Stimulated activated CD8-positive, alpha-beta memory T cell treated with anti-CD3 and anti-CD28 coated beads, Interleukin-4, amount 100 ng/mL, for 48 hours (primary cell): ENCODE data around the gene INTS1.
A peak's percentile ranks its signal among the peaks of the same experiment; 100 is the strongest.
"Not testable (repeated sequence)": the region's sequence is repeated elsewhere in the genome, so short reads cannot be mapped to it uniquely, and the experiment has no call there.

ENCODE experiments used
- DNase-seq: peaks from one replicate; pipeline ENCODE4 v3.0.0-alpha.2; 2020

The INTS1 gene

DNA sequence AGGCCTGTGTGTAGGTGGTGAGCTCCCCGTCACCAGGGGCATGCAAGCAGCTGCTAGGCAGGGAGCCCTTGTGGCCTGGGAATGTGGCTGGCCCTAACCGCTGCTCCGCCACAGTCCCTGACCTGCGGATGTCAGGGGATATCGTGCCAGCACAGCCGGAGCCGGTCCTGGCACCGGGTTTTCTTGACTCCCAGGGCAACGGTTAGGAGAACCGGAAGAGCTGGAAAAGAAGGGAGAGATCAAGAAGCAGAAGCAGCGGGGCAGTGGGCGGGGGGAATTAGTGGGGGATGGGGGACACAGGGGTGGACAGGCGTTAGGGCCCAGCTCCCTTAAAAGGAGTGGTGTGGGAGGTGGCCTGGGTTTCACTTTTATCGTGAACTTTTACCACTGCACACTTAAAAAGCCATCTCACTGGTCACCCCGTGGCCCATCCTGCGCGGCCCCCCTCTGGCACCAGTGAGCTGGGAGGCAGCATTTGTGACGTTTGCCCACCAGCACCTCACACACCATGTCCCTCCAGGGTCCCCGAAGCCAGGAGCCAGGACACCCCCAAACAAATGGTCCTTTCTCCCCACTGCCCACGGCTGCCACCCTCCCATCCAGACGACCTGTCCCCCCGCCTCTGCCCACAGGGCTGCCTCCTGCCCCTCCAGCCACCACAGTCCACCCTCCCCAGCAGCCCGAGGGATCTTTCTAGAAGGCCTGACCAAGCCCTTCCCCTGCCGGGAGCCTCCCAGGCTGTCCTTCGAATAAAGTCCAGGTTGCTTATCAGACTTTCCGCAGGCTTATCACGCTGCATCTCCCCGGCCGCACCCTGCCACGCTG, 43.2 kb downstream of the INTS1 start:
- DNase-seq: no peak

DNA sequence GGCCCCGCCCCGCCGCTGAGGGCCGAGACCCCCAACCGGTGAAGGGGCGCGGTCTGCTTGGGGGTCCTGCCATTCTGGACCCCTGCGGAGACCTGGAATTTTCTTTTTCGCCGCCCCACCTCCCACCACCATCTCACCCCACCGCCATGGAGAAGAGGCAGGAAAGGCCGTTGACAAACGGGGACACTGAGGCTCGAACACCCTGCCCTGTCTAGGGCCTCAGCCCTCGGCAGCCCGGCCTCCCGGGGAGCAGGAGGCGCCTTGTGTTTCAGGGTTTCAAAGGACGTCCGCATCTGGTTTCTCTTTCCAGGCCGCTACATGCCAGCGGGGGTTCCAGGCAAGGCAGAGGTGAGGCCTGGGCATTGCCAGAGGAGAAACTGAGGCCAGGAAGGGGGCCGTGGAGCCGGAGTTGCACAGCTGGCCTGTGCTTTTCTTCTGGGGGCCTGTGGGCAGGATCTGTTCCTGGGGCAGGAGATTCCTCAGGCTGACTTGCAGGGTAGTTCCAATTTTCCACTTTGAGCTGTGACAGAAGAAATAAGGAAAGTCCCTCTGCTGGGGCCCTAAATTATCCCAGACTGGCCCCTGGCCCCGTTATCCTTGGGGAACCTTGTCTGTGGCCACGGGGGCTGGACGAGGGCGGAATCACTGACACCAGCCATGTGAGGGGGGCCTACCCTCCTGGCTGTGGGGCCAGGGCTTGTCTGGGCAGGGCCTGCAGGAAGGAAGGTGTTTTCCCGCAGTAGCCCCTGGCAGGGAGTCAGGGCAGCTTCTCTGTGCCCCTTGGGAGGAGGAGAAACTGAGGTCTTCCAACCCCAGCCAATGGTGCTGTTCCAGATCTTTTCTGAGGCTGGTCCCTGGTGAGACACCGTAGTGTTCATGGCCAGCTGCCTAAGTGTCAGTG, 44.0 kb downstream of the INTS1 start:
- DNase-seq: no peak

DNA sequence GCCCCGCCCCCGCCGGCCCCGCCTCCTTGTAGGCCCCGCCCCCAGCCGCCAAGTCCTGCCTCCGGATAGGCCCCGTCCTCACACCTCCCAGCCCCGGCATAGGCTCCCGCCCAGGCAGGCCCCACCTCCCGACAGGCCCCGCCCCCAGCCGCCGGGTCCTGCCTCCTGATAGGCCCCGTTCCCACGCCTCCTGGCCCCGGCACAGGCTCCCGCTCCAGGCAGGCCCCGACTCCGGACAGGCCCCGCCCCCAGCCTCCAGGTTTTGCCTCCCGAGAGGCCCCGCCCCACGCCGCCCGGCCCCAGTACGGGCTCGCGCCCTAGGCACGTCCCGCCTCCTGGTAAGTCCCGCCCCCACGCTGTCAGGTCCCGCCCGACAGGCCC, 44.7 kb downstream of the INTS1 start:
- peak; percentile 99 for DNase-seq

DNA sequence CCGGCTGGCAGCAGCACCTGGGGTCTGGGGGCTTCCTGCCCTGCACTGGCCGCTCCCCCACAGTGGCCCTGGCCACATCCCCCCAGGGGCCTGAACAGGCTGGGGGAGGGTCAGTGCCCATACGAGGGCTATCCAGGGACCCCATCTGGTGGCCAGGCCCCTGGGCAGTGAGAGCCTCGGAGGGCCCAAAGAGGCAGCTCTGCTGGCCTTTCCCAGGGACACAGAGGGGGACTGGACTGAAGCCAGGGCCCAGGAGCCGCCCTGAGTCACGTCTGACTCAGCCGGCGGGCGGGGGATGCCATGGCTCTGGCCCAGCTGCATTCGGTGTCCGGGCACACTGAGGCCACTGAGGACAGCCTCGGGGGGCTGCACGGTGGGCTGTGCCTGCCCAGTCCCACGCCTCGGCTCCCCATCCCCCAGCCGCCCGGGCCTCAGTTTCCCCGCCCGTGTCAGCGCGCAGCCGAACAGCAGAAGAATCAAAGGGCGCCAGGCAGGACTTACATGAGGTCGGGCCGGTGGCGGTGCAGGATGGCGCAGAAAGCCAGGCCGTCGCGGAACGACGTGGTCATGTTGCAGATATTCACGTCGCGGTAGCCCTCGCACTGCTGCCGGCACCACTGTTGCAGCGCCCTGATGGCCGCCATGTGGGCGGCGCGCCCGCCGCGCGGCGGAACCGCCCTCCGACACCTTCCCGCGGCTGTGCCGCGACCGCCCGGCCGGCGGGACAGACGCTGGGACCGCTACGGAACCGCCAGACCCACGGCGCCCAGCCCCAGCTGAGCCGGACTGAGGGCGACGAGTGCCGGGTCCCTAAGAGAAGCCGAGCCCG, 45.3 kb downstream of the INTS1 start, which contains the start of gene MICALL2:
MICALL2 (minus strand) TSS at position 788 of the 829 bp plus-strand sequence; CDS start at position 644, 144 bp downstream.
- DNase-seq: peak; percentile 53

DNA sequence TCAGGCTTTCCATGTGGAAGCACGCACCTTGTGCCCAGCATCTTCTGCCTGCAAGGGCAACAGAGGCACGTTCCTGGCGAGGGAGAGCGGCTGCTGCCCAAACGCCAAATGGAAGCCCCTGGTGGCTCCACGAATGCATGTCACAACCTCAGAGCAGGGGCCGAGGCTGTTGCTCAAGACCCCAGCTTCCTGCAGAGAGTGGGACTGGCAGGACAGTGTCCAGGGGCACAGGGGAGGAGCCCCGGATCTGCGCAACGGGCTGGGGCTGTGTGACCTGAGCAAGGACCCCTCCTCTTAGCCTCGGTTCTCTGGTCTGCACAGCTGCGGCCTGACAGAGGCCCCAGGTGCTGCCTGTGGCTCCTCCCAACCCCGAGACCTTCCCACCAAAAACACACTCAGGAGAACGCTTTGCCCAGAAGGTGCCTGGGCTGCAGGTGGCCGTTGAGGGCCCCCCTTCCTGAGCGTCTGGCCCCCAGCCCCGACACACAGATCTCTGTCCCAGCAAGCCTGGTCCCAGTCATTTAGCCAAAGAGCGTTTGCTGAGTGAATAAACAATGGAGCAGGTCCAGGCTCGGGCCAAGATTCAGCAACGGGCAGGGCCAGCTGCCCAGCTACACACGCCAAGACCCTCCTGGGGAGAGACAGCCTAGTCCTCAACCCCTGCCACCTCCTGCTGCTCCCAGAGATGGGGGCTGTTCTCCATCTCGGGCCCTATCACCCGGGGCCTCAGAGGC, 46.1 kb downstream of the INTS1 start:
- no peak for DNase-seq

DNA sequence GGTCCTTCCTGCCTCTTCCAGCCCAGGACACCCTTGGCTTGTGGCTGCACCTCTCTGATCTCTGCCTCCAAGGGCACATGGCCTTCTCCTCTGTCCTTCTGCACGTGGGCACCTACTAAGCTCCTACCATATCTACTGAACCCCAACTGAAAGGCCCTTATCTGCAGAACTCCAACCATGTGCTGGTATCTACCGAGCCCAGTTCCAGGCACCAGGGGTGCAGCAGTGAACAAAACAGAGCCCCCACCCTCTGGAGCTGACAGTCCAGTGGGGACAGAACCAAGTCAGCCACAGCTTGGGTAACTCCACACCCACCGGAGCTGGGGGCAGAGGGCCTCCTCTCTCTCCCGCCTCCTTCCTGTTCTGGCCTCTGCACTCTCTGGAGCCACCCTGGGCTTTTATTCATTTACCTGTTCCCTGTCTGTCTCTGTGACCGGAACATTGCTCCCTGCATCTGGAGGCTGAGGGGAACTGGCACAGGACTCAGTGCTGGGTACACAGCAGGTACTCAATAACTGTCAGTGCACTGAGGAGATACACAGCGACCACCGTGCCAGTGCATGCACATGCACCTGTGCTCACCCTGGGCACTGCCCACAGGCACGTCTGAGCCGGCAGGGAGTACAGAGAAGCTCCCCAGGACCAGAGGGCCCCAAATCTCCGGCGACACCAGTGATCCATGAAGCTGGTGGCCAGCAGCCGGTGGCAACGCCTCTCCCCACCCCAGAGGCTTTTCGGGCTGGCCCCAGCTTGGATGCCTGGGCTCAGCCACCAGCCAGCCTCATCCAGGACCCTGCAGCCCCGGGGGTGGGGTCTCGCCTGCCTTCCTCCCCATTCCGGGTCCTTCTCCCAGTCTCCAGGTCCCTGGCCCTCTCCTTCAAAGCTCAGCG, 46.9 kb downstream of the INTS1 start:
- DNase-seq: no peak

DNA sequence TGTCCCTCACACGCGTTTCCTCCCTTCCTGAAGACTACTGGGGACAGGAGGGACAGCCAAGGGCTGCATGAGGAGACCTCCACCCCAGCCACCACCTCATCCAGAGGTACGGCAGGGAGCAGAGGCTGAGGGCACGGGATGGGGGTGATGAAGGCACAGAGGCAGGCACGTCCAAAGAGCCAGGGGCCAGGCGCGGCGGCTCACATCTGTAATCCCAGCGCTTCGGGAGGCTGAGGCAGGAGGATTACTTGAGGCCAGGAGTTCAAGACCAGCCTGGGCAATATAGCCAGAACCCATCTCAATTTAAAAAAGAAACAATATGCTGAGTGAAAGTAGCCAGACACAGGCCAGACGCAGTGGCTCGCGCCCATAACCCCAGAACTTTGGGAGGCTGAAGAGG, 48.2 kb downstream of the INTS1 start:
- DNase-seq: no peak

DNA sequence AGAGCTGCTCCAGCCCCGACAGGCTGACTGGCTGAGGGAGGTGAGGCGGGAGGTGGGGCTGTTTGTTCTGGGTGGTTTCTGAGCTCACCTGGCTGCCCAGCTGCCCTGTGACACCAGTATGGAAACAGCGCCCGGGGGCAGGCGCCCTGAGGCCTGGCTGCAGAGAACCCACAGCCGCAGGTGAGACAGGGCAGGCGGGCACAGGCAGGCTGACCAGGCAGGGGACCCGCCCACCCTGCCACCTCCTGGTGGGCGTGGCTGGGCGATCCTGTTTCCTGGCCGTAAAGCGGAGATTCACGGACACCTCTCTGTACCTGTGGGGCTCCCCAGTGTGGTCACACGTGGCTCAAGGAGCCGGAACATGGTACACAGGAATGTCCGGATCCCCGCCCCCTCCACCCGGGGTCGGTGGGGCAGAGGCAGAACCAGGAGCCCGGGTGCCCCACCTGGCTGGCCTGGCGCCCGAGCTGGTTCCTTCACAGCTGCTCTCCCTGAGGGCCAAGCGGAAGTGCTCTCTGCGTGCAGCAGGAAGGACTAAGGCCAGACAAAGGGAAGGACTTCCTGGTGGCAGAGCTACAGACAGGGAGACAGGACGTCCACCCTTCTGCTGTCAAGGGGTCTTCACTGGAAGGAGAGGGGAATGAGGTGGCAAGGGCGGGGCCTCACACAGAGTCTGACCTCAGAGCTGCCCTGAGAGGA, 48.8 kb downstream of the INTS1 start:
- DNase-seq: no peak

DNA sequence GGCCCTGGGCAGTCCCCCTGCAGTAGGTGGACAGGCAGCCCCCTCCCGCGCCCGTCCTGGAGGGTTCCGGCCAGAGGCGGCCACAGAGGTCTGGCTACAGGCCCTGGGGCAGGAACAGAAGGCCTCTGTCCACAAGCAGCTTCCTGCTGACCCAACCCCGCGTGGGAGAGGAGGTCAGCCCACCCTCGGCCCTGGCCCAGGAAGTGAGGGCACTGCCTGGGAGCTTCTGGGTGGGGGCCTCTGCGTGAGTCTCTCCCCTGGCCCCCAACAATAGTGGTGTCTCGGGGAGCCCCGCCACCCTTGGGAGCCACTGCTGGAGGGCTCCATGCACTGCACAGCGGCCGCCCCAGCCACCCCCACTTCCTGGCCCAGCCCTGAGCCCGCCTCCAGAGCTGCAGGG, 49.6 kb downstream of the INTS1 start:
- DNase-seq: no peak

DNA sequence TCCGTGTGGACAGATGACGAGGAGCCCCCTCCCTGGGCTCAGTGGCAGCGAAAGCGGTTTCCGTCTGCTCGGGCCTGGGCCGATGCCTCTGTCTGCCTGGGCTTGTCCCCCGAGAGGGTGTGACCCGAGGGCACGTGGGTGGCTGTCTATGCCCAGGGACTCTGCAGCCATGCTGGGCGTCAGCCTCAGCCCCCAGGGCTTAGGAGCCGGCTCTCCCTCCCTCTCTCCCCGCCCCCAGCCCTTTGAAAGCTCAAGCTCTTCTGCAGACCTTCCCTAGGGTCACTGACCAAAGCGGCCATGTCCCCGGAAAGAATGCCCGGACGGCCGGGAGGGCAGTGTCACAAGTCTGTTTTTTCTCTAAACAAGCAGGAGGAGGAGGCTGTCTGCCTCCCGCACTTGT, 52.0 kb downstream of the INTS1 start:
- DNase-seq: no peak

DNA sequence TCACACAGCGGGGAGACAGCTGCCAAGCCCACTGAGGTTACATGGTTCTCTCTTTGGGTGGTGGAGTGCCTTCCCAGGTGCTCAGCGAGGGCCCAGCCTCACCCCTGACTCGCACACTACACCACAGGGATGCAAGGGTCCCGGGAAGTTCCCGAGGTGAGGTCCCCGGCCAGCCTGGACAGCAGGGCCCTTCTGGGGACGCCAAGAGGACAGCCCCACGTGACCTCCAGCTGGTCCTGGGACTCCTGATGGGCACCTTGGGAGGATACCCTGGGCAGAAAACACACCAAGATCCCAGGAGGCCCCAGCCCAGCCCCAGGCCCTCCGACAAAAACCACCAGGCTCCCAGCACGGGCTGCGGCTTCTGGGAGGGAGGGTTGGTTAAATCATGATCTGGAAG, 53.2 kb downstream of the INTS1 start:
- no peak for DNase-seq

DNA sequence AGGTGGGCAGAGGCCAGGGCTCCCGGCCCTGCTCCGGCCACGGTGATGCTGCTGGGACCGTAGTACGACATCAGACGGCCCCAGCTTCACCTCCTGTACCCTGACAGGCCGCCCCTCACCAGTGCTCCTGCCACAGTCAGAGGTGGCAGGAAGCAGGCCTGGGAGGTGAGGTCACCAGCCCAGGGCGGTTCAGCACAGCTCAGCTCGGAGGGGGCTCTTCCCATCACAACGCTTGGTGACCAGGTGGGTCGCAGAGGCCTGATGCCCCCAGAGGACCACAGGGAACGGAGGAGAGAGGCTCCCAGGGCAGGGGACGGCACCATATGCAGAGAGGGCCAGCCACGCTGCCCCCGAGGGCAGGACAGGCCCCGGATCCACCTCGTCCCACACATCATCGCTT, 53.8 kb downstream of the INTS1 start:
- DNase-seq: no peak

DNA sequence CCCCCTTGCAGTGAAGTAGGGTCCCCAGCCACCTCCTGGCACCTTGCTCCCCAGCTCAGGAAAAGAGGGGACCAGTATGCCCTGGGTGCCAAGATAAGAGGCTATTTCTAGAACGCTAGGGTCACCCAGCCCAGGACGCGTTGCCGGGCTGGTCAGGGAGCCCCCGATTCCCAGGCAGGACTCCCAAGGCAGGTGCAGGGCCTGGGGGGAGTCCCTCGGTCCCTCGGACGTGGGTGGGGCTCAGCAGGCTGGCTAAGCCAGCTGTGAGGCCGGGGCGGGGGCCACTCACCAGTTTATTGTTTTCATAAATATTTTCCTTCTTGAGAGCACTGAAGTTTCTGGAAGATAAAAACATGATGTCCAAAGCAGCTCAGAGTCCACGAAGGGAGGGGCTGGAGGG, 54.2 kb downstream of the INTS1 start:
- DNase-seq: no peak

DNA sequence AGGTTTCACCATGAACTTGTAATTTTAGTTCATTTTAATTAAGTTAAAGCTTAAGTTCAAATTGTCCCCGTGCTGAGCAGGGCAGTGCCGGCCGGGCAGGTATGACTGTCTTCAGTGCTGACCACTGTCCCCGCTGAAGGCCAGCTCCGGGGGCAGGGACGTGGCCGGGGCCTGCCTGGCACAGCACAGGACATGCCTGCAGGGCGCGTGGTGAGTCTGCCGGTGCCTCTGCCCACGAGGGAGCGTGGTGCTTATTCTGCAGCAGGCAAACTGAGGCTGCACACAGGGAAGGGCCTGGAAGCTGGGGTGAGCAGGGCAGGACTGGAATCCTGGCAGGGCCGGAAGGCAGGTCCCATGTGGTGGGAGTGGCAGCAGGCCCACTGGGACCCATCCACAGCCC, 54.7 kb downstream of the INTS1 start:
- no peak for DNase-seq

DNA sequence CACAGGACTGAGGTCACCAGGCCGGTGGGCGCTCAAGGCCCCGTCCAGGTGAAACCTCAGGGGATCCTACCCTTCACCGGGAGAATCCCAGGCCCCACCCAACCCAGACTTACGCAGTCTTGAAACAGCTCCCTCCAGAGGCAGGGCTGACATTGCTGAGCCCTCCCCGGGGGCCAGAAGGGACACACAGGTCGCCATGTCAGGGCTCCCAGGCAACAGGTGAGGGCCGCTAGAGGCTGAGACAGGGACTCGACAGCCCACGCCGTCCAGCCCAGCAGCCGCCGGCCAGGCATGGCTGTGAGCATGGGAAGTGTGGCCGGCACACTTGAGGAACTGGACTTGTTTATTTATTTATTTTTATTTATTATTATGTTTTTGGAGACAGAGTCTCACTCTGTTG, 55.2 kb downstream of the INTS1 start:
- no peak for DNase-seq

DNA sequence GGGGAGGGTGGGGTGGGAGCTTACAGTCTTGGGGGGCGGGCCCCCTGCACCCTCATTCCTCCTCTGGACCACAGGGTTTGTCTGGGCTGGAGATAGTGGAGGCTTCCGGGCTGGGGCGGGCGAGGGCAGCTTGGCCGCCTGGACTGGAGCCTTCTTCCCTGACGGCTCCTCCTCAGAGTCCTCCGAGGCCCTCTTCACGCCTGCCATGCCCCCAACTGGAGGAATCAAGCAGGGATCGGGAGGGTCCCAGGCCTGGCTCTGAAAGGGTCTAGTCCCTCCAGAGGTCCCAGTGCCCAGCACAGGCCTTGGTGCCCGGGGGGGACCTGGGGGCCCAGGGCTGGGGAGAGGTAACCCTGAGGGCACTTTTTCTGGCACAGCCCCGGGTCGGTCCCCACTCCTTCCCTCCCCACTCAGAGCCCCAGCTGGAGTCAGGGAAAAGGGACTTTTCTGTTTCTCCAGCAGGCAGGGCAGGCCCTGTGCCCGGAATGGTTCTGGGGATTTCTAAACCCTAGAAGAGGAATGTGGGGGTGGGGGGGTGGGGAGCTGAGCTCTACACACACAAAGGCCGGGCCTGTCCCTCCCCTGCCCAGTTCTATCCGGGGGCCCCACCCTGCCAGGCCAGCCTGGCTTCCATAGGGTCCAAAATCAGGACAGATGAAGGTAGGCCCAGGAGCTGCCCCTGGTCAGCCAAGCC, 56.5 kb downstream of the INTS1 start:
- no peak for DNase-seq

DNA sequence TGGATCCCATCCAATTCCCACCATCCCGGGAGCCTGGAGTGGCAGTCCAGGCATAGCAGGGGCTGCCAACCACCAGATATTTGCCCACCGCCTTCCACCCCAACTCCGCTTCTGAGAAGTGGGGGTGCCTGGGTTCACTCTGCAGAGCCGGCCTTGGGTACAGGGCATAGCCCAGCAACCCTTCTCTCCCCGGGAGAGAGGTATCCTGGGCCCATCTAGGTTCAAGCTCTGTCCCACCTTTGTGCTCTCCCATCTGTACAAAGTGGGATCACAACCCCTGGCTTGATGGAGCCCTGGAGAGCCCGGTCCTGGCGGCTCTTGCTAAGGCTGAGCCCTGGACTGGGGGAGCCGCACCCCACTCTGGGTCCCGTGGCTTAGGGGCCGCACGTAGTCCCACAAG, 57.1 kb downstream of the INTS1 start:
- DNase-seq: no peak

DNA sequence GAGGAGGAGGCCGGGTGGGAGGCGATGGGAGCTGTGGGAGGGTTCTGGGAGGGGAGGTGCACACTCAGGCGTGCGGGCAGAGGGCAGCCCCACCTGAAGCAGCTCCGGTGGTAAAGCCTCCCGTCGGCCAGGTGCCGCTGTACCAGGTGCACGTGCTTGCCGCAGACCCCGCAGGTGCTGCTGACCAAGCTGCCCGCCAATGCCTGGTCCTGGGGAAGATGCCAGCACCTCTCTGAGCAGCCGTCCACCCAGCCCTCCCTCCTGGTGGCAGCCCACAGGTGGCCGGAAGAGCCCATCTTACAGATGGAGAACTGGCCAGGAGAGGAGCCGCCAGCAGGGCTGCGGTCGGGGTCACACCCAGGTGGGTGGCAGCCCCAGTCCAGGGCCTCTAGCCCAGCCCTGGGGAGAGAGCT, 57.6 kb downstream of the INTS1 start:
- no peak for DNase-seq

DNA sequence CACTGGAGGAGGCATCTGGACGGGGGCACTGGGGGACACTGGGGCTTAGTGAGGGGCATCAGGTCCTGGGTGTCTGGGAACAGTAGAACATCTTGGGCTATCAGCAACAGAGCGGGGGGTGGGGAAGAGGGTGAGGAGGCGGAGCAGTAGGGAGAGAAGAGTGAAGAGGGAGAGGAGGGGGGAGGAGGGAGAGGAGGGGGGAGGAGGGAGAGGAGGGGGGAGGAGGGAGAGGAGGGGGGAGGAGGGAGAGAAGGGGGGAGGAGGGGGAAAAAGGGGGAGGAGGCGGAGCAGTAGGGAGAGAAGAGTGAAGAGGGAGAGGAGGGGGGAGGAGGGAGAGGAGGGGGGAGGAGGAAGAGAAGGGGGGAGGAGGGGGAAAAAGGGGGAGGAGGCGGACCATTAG, 58.2 kb downstream of the INTS1 start:
- not testable (repeated sequence) for DNase-seq

DNA sequence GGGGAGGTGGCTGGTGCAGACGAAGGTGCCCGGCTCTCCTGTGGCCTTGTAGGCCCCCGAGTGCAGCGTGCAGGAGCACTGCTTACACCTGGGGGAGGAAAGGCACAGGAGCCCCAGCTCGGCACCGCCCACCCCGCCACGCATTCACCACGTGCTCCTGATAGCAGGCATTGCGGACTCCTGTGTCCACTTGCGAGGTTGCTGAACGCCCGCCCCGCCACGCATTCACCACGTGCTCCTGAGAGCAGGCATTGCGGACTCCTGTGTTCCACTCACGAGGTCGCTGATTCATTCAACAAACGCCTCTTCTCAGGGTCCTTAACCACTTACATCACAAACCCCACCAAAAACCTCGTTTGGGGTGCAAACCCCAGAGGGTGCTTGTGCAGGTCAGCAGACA, 58.8 kb downstream of the INTS1 start:
- DNase-seq: no peak
